GM12878 (cell line): ENCODE measurements around the gene NEO1.

ENCODE experiments used
- BCL11A ChIP-seq: IDR thresholded peaks from 2 replicates; pipeline ENCODE4 v1.6.1; 2011; ENCODE audit warnings: low read depth, low read length
- SIN3A ChIP-seq: IDR thresholded peaks from 2 replicates; pipeline ENCODE4 v1.6.1; 2012; ENCODE audit warnings: low read depth, low read length, improper control_type of control experiment
- SREBF2 ChIP-seq: IDR thresholded peaks from 2 replicates; pipeline ENCODE4 v1.6.1; 2012; ENCODE audit warnings: mild to moderate bottlenecking, low read length
- TCF12 ChIP-seq: IDR thresholded peaks from 2 replicates; pipeline ENCODE4 v1.6.1; 2011; ENCODE audit warnings: low read depth, mild to moderate bottlenecking, low read length
- TF ChIP-seq, protein P1 (sequence below): fragments of 450-650 bp; IDR thresholded peaks from 2 replicates; pipeline ENCODE4 v1.6.1; 2017; ENCODE audit warnings: mild to moderate bottlenecking
- TF ChIP-seq, protein P2 (sequence below), 3 experiments: IDR thresholded peaks in 2 of 3; conservative IDR thresholded peaks in 1 of 3; 2 replicates each; pipeline ENCODE4 v1.5.1; 2011; ENCODE audit warnings: low read depth in 3 of 3, low read length in 3 of 3, mild to moderate bottlenecking in 3 of 3, control low read depth in 2 of 3, moderate library complexity in 2 of 3, inconsistent platforms in 1 of 3, mixed read lengths in 1 of 3; ENCODE audit not compliant: control insufficient read depth in 2 of 3, insufficient read depth in 1 of 3; ENCODE audit errors: extremely low read depth in 1 of 3

DNA sequence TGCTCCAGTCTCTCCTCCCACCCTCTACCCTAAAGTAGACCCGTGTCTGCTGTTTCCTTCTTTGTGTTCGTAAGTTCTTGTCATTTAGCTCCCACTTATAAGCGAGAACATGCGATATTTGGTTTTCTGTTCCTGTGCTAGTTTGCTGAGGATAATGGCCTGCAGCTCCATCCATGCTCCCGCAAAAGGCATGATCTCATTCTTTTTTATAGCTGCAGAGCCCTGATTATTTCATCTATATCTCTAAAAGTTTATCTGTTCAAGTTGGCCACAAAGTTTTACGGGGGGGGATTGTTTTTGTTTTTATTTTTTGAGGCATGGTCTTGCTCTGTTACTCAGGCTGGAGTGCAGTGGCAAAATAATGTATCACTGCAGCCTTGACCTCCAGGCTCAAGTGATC, 4.4 kb upstream of the NEO1 start:
- TF ChIP-seq BCL11A (no peak), SIN3A (no peak), TCF12 (no peak), SREBF2 (no peak)
- TF ChIP-seq, protein P1, sequence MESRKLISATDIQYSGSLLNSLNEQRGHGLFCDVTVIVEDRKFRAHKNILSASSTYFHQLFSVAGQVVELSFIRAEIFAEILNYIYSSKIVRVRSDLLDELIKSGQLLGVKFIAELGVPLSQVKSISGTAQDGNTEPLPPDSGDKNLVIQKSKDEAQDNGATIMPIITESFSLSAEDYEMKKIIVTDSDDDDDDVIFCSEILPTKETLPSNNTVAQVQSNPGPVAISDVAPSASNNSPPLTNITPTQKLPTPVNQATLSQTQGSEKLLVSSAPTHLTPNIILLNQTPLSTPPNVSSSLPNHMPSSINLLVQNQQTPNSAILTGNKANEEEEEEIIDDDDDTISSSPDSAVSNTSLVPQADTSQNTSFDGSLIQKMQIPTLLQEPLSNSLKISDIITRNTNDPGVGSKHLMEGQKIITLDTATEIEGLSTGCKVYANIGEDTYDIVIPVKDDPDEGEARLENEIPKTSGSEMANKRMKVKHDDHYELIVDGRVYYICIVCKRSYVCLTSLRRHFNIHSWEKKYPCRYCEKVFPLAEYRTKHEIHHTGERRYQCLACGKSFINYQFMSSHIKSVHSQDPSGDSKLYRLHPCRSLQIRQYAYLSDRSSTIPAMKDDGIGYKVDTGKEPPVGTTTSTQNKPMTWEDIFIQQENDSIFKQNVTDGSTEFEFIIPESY: no peak
- TF ChIP-seq, protein P2, sequence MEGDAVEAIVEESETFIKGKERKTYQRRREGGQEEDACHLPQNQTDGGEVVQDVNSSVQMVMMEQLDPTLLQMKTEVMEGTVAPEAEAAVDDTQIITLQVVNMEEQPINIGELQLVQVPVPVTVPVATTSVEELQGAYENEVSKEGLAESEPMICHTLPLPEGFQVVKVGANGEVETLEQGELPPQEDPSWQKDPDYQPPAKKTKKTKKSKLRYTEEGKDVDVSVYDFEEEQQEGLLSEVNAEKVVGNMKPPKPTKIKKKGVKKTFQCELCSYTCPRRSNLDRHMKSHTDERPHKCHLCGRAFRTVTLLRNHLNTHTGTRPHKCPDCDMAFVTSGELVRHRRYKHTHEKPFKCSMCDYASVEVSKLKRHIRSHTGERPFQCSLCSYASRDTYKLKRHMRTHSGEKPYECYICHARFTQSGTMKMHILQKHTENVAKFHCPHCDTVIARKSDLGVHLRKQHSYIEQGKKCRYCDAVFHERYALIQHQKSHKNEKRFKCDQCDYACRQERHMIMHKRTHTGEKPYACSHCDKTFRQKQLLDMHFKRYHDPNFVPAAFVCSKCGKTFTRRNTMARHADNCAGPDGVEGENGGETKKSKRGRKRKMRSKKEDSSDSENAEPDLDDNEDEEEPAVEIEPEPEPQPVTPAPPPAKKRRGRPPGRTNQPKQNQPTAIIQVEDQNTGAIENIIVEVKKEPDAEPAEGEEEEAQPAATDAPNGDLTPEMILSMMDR (IDR thresholded peaks at IDR 0.05 in 2 of 3, conservative IDR thresholded peaks at IDR 0.05 in 1 of 3; ENCODE audit: control insufficient read depth in 2 of 3, extremely low read depth in 1 of 3, insufficient read depth in 1 of 3, low read depth in 3 of 3, low read length in 3 of 3): no peak
